H9 (cell line): ENCODE data around the gene RPL15. TPM values are rescaled to one million over a fixed set of nuclear protein-coding genes. Genes with fewer than 3 reads are reported as not detected.

Source experiments
- DNase-seq: peaks from one replicate; pipeline ENCODE4 v3.0.0-alpha.2; 2017
- H2AFZ ChIP-seq: one replicate; pipeline ENCODE4 v1.6.1; 2013; ENCODE audit warnings: mild to moderate bottlenecking, low read length, control low read depth, moderate library complexity
- H2AK5ac ChIP-seq: 2 replicates; pipeline ENCODE4 v1.6.1; 2013; ENCODE audit warnings: low read length, control low read depth, mixed read lengths; ENCODE audit not compliant: insufficient read length
- H2BK120ac ChIP-seq: one replicate; pipeline ENCODE4 v1.6.1; 2013; ENCODE audit warnings: low read depth, mild to moderate bottlenecking, low read length, control low read depth, inconsistent platforms; ENCODE audit not compliant: poor library complexity, severe bottlenecking
- H2BK12ac ChIP-seq: 2 replicates; pipeline ENCODE4 v1.6.1; 2013; ENCODE audit warnings: low read length, control low read depth, mixed read lengths, low read depth; ENCODE audit not compliant: insufficient read length
- H2BK15ac ChIP-seq: 2 replicates; pipeline ENCODE4 v1.6.1; 2013; ENCODE audit warnings: low read depth, low read length, control low read depth
- H2BK20ac ChIP-seq: one replicate; pipeline ENCODE4 v1.6.1; 2013; ENCODE audit warnings: low read depth, mild to moderate bottlenecking, low read length, control low read depth, inconsistent platforms; ENCODE audit not compliant: poor library complexity, severe bottlenecking
- H2BK5ac ChIP-seq: 2 replicates; pipeline ENCODE4 v1.6.1; 2013; ENCODE audit warnings: low read length, control low read depth, mixed read lengths; ENCODE audit not compliant: insufficient read length
- H3K14ac ChIP-seq: 2 replicates; pipeline ENCODE4 v1.6.1; 2013; ENCODE audit warnings: low read length, control low read depth; ENCODE audit not compliant: insufficient read depth
- H3K18ac ChIP-seq: 2 replicates; pipeline ENCODE4 v1.6.1; 2013; ENCODE audit warnings: low read depth, mild to moderate bottlenecking, mixed read lengths, low read length, control low read depth; ENCODE audit not compliant: insufficient read length
- H3K23ac ChIP-seq: 2 replicates; pipeline ENCODE4 v1.6.1; 2013; ENCODE audit warnings: low read length, control low read depth, mixed read lengths, low read depth; ENCODE audit not compliant: insufficient read length
- H3K23me2 ChIP-seq: 2 replicates; pipeline ENCODE4 v1.6.1; 2013; ENCODE audit warnings: low read depth, mild to moderate bottlenecking, mixed read lengths, low read length, control low read depth; ENCODE audit not compliant: insufficient read length, poor library complexity, severe bottlenecking
- H3K27ac ChIP-seq: 2 replicates; pipeline ENCODE4 v1.5.1; 2013; ENCODE audit warnings: low read length, control low read depth, mixed read lengths, low read depth; ENCODE audit not compliant: insufficient read length
- H3K27me3 ChIP-seq: 2 replicates; pipeline ENCODE4 v1.6.1; 2013; ENCODE audit warnings: low read length, control low read depth, inconsistent platforms; ENCODE audit not compliant: insufficient read depth
- H3K4ac ChIP-seq: 2 replicates; pipeline ENCODE4 v1.6.1; 2013; ENCODE audit warnings: low read depth, mild to moderate bottlenecking, control low read depth, inconsistent platforms, low read length, moderate library complexity
- H3K4me1 ChIP-seq: 2 replicates; pipeline ENCODE4 v1.6.1; 2013; ENCODE audit warnings: low read length, control low read depth, inconsistent platforms; ENCODE audit not compliant: insufficient read depth
- H3K4me2 ChIP-seq: 2 replicates; pipeline ENCODE4 v1.6.1; 2013; ENCODE audit warnings: low read length, control low read depth, mixed read lengths; ENCODE audit not compliant: insufficient read length, insufficient read depth
- H3K56ac ChIP-seq: 2 replicates; pipeline ENCODE4 v1.6.1; 2013; ENCODE audit warnings: low read depth, mild to moderate bottlenecking, mixed read lengths, low read length, control low read depth; ENCODE audit not compliant: insufficient read length
- H3K79me1 ChIP-seq: 2 replicates; pipeline ENCODE4 v1.6.1; 2013; ENCODE audit warnings: low read depth, mild to moderate bottlenecking, moderate library complexity, low read length, control low read depth, inconsistent platforms; ENCODE audit not compliant: insufficient read depth, poor library complexity, severe bottlenecking
- H3K79me2 ChIP-seq: 2 replicates; pipeline ENCODE4 v1.6.1; 2013; ENCODE audit warnings: low read length, control low read depth, inconsistent platforms; ENCODE audit not compliant: insufficient read depth
- H3K9ac ChIP-seq: 2 replicates; pipeline ENCODE4 v1.6.1; 2013; ENCODE audit warnings: low read length, control low read depth, mixed read lengths; ENCODE audit not compliant: insufficient read length; ENCODE audit errors: extremely low read depth
- H3K9me3 ChIP-seq: one replicate; pipeline ENCODE4 v1.6.1; 2013; ENCODE audit warnings: low read depth, low read length, inconsistent platforms; ENCODE audit not compliant: control insufficient read depth
- H3T11ph ChIP-seq: one replicate; pipeline ENCODE4 v1.6.1; 2013; ENCODE audit warnings: mild to moderate bottlenecking, low read length, control low read depth, inconsistent platforms
- H4K20me1 ChIP-seq: one replicate; pipeline ENCODE4 v1.6.1; 2013; ENCODE audit not compliant: control insufficient read depth, insufficient read length, insufficient read depth
- H4K5ac ChIP-seq: 2 replicates; pipeline ENCODE4 v1.6.1; 2013; ENCODE audit warnings: low read depth, mild to moderate bottlenecking, mixed read lengths, low read length, control low read depth; ENCODE audit not compliant: insufficient read length
- H4K8ac ChIP-seq: replicated peaks from 2 replicates; pipeline ENCODE4 v1.6.1; 2013; ENCODE audit warnings: low read length, control low read depth, mixed read lengths, low read depth; ENCODE audit not compliant: insufficient read length
- H4K91ac ChIP-seq: 2 replicates; pipeline ENCODE4 v1.6.1; 2013; ENCODE audit warnings: low read depth, mild to moderate bottlenecking, moderate library complexity, mixed read lengths, low read length, control low read depth; ENCODE audit not compliant: insufficient read length
- H3K27ac Mint-ChIP-seq, 3 experiments: 2 replicates in 2 of 3; 3 replicates in 1 of 3; pipeline ENCODE4 v1.8.0; 2020 to 2021; ENCODE audit warnings: mixed read lengths in 3 of 3, mild to moderate bottlenecking in 1 of 3, moderate library complexity in 1 of 3
- H3K27me3 Mint-ChIP-seq: 2 replicates; pipeline ENCODE4 v1.8.0; 2021; ENCODE audit warnings: low read depth, mild to moderate bottlenecking, moderate library complexity, mixed read lengths
- H3K36me3 Mint-ChIP-seq, 3 experiments: 2 replicates in 2 of 3; 3 replicates in 1 of 3; pipeline ENCODE4 v1.8.0; 2020 to 2021; ENCODE audit warnings: low read depth in 3 of 3, mixed read lengths in 3 of 3; ENCODE audit not compliant: insufficient read depth in 1 of 3
- H3K4me1 Mint-ChIP-seq, 2 experiments: 2 replicates each; pipeline ENCODE4 v1.8.0; 2020; ENCODE audit warnings: mixed read lengths in 2 of 2
- H3K4me3 Mint-ChIP-seq, 2 experiments: 2 replicates in 1 of 2; 3 replicates in 1 of 2; pipeline ENCODE4 v1.8.0; 2020 to 2021; ENCODE audit warnings: mild to moderate bottlenecking in 2 of 2, mixed read lengths in 2 of 2, moderate library complexity in 1 of 2
- H3K9me3 Mint-ChIP-seq, 2 experiments: 2 replicates in 1 of 2; 3 replicates in 1 of 2; pipeline ENCODE4 v1.8.0; 2020; ENCODE audit warnings: mild to moderate bottlenecking in 2 of 2, mixed read lengths in 2 of 2, moderate library complexity in 1 of 2
- CTCF ChIP-seq: fragments of 200-600 bp; sonication (generic); conservative IDR thresholded peaks from 3 replicates; pipeline ENCODE4 v1.8.0; 2021; ENCODE audit warnings: antibody characterized with exemption, mild to moderate bottlenecking
- WGBS: extraction: QIAGEN DNeasy Blood & Tissue Kit; methylation state at CpG from one replicate; pipeline ENCODE4 v1.1.7; 2013; ENCODE audit warnings: missing lambda C conversion rate, low lambda C conversion rate, mixed read lengths; ENCODE audit not compliant: insufficient read length; ENCODE audit errors: extremely low coverage; 5-methylcytosine and 5-hydroxymethylcytosine counted together
- total RNA-seq: library from RNA; stranded (reverse); gene quantifications from 2 replicates; pipeline ENCODE4 v1.2.1, GENCODE V29; 2021

Gene RPL15
- total RNA-seq, 1 experiment from 2014 or later, result 2,794 TPM

- H3K23ac ChIP-seq, result no peak overlapping the region
- no peaks in the 10 kb centered on the region for H3K79me2 ChIP-seq
- H3K4me2 ChIP-seq, result no peak overlapping the region
- no peaks in the 10 kb centered on the region for H3K4me1 Mint-ChIP-seq
- H2BK5ac ChIP-seq, result no peak overlapping the region
- H4K5ac ChIP-seq, result no peak overlapping the region
- H3K27me3 ChIP-seq, result no peaks in the 10 kb centered on the region
- no peak overlapping the region for H3K56ac ChIP-seq
- no peaks in the 10 kb centered on the region for H3K4me1 ChIP-seq
- H3K27ac ChIP-seq, result no peak overlapping the region
- no peak overlapping the region for H3K9ac ChIP-seq
- H3K14ac ChIP-seq, result no peak overlapping the region
- DNase-seq, result no peak
- H2AFZ ChIP-seq, result no peak overlapping the region
- H2AK5ac ChIP-seq, result no peak overlapping the region
- H2BK15ac ChIP-seq, result no peak overlapping the region
- H3T11ph ChIP-seq, result no peak overlapping the region
- H3K23me2 ChIP-seq, result no peaks in the 10 kb centered on the region
- H3K9me3 ChIP-seq, result no peaks in the 10 kb centered on the region
- no CpG with 5 or more reads among the region's 5 CpGs for WGBS
- H3K4ac ChIP-seq, result no peak overlapping the region
- H3K27ac Mint-ChIP-seq, result no peak overlapping the region
- no peaks in the 10 kb centered on the region for H4K20me1 ChIP-seq
- H2BK12ac ChIP-seq, result no peak overlapping the region
- no peak overlapping the region for H4K8ac ChIP-seq
- H4K91ac ChIP-seq, result no peak overlapping the region
- H3K79me1 ChIP-seq, result peaks cover 2% of the 10 kb centered on the region
- no peak overlapping the region for H2BK20ac ChIP-seq
- H3K4me3 Mint-ChIP-seq, result no peak overlapping the region
- no peaks in the 10 kb centered on the region for H3K9me3 Mint-ChIP-seq
- H3K36me3 Mint-ChIP-seq, result peaks cover 11 to 53% (median 50%) of the 10 kb centered on the region in 3 experiments; a peak in 6 of 7 replicates
- H3K27me3 Mint-ChIP-seq, result no peaks in the 10 kb centered on the region
- H3K18ac ChIP-seq, result no peak overlapping the region
- no peak overlapping the region for H2BK120ac ChIP-seq
- TF ChIP-seq CTCF, result no peak
Measured at GRCh38 chr3:23968463-23969184, 51.7 kb downstream of the RPL15 start.
